GM23338 (cell line): Measurements from ENCODE around the gene DDR2. TPM values are rescaled to one million over a fixed set of nuclear protein-coding genes. Genes with fewer than 3 reads are reported as not detected.

Experiments
- ATAC-seq: fragments of 200-7000 bp; cut with Tn5 transposase; 3 replicates; pipeline ENCODE4 v1.9.1; 2020
- DNase-seq: peaks from one replicate; pipeline ENCODE4 v3.0.0-alpha.2; 2015; ENCODE audit warnings: low spot score
- H2AFZ ChIP-seq: fragments of 200-600 bp; sonication (generic); 2 replicates; pipeline ENCODE4 v1.8.0; 2016; ENCODE audit warnings: antibody characterized with exemption, mild to moderate bottlenecking, moderate library complexity
- H3F3A ChIP-seq: fragments of 200-600 bp; sonication (generic); replicated peaks from 2 replicates; pipeline ENCODE4 v1.8.0; 2017; ENCODE audit warnings: antibody characterized with exemption, mixed run types, low read depth
- H3K27ac ChIP-seq: fragments of 200-600 bp; sonication (generic); 2 replicates; pipeline ENCODE4 v1.6.1; 2016; ENCODE audit warnings: low read depth
- H3K27me3 ChIP-seq: fragments of 200-600 bp; sonication (generic); 2 replicates; pipeline ENCODE4 v1.8.0; 2016; ENCODE audit warnings: mild to moderate bottlenecking, mixed run types, moderate library complexity; ENCODE audit not compliant: insufficient read depth
- H3K36me3 ChIP-seq: fragments of 200-600 bp; sonication (generic); 2 replicates; pipeline ENCODE4 v1.8.0; 2016; ENCODE audit warnings: mild to moderate bottlenecking; ENCODE audit not compliant: insufficient read depth
- H3K4me1 ChIP-seq: fragments of 200-600 bp; sonication (generic); 2 replicates; pipeline ENCODE4 v1.8.0; 2016; ENCODE audit warnings: mild to moderate bottlenecking, moderate library complexity; ENCODE audit not compliant: insufficient read depth
- H3K4me2 ChIP-seq: fragments of 200-600 bp; sonication (generic); 2 replicates; pipeline ENCODE4 v1.7.1; 2017; ENCODE audit warnings: mixed run types
- H3K4me3 ChIP-seq: fragments of 200-600 bp; sonication (generic); 2 replicates; pipeline ENCODE4 v1.6.1; 2016; ENCODE audit warnings: mixed run types
- H3K79me2 ChIP-seq: fragments of 200-600 bp; sonication (generic); replicated peaks from 2 replicates; pipeline ENCODE4 v1.8.0; 2017; ENCODE audit warnings: mild to moderate bottlenecking; ENCODE audit not compliant: insufficient read depth
- H3K9me2 ChIP-seq: fragments of 200-600 bp; sonication (generic); 2 replicates; pipeline ENCODE4 v1.8.0; 2017; ENCODE audit not compliant: insufficient read depth
- H4K20me1 ChIP-seq: fragments of 200-600 bp; sonication (generic); replicated peaks from 2 replicates; pipeline ENCODE4 v1.8.0; 2017; ENCODE audit warnings: mild to moderate bottlenecking; ENCODE audit not compliant: insufficient read depth
- H3K27ac Mint-ChIP-seq: 2 replicates; pipeline ENCODE4 v1.8.0; 2020; ENCODE audit warnings: inconsistent platforms, mild to moderate bottlenecking, moderate library complexity, mixed read lengths
- H3K27me3 Mint-ChIP-seq: 3 replicates; pipeline ENCODE4 v1.8.0; 2022; ENCODE audit warnings: low read depth, mild to moderate bottlenecking, moderate library complexity, mixed read lengths, inconsistent platforms; ENCODE audit not compliant: insufficient read depth, poor library complexity
- H3K36me3 Mint-ChIP-seq: 3 replicates; pipeline ENCODE4 v1.8.0; 2021; ENCODE audit warnings: low read depth, mild to moderate bottlenecking, inconsistent platforms, moderate library complexity, mixed read lengths
- H3K4me1 Mint-ChIP-seq: 3 replicates; pipeline ENCODE4 v1.8.0; 2020; ENCODE audit warnings: mild to moderate bottlenecking, inconsistent platforms, mixed read lengths
- H3K4me3 Mint-ChIP-seq: 3 replicates; pipeline ENCODE4 v1.8.0; 2021; ENCODE audit warnings: moderate library complexity, mild to moderate bottlenecking, inconsistent platforms, mixed read lengths
- H3K9me3 Mint-ChIP-seq: 3 replicates; pipeline ENCODE4 v1.8.0; 2020; ENCODE audit warnings: moderate library complexity, mild to moderate bottlenecking, inconsistent platforms, mixed read lengths
- CREB1 ChIP-seq: fragments of 250-450 bp; sonication (Bioruptor Pico); IDR thresholded peaks from 2 replicates; pipeline ENCODE4 v1.5.0; 2020; ENCODE audit warnings: low read depth, mild to moderate bottlenecking, moderate library complexity
- EZH2 ChIP-seq: fragments of 200-600 bp; sonication (generic); IDR thresholded peaks from one replicate; pipeline ENCODE4 v1.8.0; 2017; ENCODE audit warnings: antibody characterized with exemption, mild to moderate bottlenecking, low read depth; ENCODE audit not compliant: unreplicated experiment
- JUNB ChIP-seq: IDR thresholded peaks from one replicate; pipeline ENCODE4 v1.6.1; 2016; ENCODE audit warnings: antibody characterized with exemption; ENCODE audit not compliant: unreplicated experiment
- POLR2AphosphoS5 ChIP-seq: IDR thresholded peaks from 2 replicates; pipeline ENCODE4 v1.6.1; 2016; ENCODE audit warnings: antibody characterized with exemption, low read depth
- STAT1 ChIP-seq: IDR thresholded peaks from one replicate; pipeline ENCODE4 v1.6.1; 2016; ENCODE audit warnings: antibody characterized with exemption; ENCODE audit not compliant: unreplicated experiment
- ZNF114 ChIP-seq: fragments of 250-450 bp; sonication (Bioruptor Pico); IDR thresholded peaks from 2 replicates; pipeline ENCODE4 v1.5.0; 2020; ENCODE audit warnings: mild to moderate bottlenecking, moderate library complexity
- ZNF331 ChIP-seq: fragments of 250-450 bp; sonication (Bioruptor Pico); IDR thresholded peaks from 2 replicates; pipeline ENCODE4 v1.5.0; 2020; ENCODE audit warnings: low read depth, mild to moderate bottlenecking, moderate library complexity
- polyA plus RNA-seq: library from polyadenylated mRNA; unstranded; fragments of >200 nt; fragmentation: Nextera tagmentation; extraction: Ambion mirVana; gene quantifications from 2 replicates; pipeline ENCODE4 v1.2.1, GENCODE V29; 2016
- total RNA-seq: library from RNA; depleted of rRNA; stranded (reverse); fragments of >200 nt; shearing (Covaris generic); gene quantifications from 2 replicates; pipeline ENCODE4 v1.2.3, GENCODE V29; 2014
- TF ChIP-seq, protein P1 (sequence below): IDR thresholded peaks from 2 replicates; pipeline ENCODE4 v1.6.1; 2016; ENCODE audit warnings: antibody characterized with exemption
- TF ChIP-seq, protein P2 (sequence below), 2 experiments: fragments of 200-600 bp in 1 of 2; sonication (generic) in 1 of 2; conservative IDR thresholded peaks; 2 replicates each; pipeline versions ENCODE4 v1.5.1 to v1.6.1; 2016 to 2017; ENCODE audit warnings: antibody characterized with exemption in 2 of 2, low read depth in 2 of 2, mild to moderate bottlenecking in 2 of 2, moderate library complexity in 1 of 2
- TF ChIP-seq, protein P3 (sequence below): IDR thresholded peaks from one replicate; pipeline ENCODE4 v1.6.1; 2018; ENCODE audit warnings: antibody characterized with exemption; ENCODE audit not compliant: unreplicated experiment

Gene DDR2
- total and polyA plus RNA-seq, 2 experiments from 2014 or later: 0.66 to 1.8 TPM

DNA sequence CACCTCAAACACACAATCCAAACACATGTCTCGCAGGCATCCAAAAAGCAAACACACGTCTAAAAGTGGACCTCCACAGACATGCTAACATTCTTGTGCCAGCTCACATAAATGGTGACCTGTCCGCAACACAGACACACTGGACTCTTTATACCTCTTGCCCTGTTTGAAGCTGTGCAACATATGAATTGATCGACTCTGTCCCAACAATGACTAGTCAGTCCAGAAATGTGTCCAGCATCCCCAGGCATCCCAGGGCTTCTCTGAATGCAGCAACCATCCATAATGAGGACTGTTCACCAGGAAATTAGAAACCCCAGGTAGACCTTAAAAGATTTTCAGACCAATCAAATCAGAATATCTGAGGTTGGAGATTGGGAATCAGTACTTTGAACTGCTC, 3.2 kb downstream of the DDR2 start:
- Histone ChIP-seq H3K36me3 (no peaks in the 10 kb centered on the region), H3F3A (no peaks in the 10 kb centered on the region), H3K4me3 (no peak overlapping the region), H3K79me2 (no peaks in the 10 kb centered on the region), H3K27ac (no peak overlapping the region), H3K4me2 (no peak overlapping the region), H2AFZ (no peak overlapping the region), H3K4me1 (peaks cover 12% of the 10 kb centered on the region), H3K9me2 (peaks cover 9% of the 10 kb centered on the region), H3K27me3 (no peaks in the 10 kb centered on the region), H4K20me1 (no peaks in the 10 kb centered on the region)
- no peak for ATAC-seq
- Mint-ChIP-seq H3K36me3 (no peaks in the 10 kb centered on the region), H3K4me3 (no peak overlapping the region), H3K9me3 (no peaks in the 10 kb centered on the region), H3K4me1 (peaks cover 20% of the 10 kb centered on the region), H3K27me3 (no peaks in the 10 kb centered on the region), H3K27ac (no peak overlapping the region)
- TF ChIP-seq, protein P1, sequence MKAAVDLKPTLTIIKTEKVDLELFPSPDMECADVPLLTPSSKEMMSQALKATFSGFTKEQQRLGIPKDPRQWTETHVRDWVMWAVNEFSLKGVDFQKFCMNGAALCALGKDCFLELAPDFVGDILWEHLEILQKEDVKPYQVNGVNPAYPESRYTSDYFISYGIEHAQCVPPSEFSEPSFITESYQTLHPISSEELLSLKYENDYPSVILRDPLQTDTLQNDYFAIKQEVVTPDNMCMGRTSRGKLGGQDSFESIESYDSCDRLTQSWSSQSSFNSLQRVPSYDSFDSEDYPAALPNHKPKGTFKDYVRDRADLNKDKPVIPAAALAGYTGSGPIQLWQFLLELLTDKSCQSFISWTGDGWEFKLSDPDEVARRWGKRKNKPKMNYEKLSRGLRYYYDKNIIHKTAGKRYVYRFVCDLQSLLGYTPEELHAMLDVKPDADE: no peak
- TF ChIP-seq STAT1 (no peak), EZH2 (no peak)
- DNase-seq: no peak

DNA sequence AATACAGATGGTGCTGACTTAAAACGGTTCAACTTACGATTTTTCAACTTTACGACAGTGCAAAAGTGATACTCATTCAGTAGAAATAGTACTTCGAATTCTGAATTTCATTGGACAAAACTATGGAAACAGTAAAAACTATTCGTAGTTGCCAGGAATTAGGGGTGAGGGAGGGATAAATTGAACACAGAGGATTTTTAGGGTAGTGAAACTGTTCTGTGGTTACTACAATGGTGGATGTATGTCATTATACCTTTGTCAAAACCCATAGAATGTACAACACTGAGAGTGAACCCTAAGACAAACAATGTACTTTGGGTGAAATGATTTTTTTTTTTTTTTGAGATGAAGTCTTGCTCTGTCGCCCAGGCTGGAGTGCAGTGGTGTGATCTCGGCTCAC, 7.5 kb downstream of the DDR2 start:
- DNase-seq: no peak
- Mint-ChIP-seq H3K4me1 (no peaks in the 10 kb centered on the region), H3K9me3 (no peaks in the 10 kb centered on the region), H3K4me3 (no peak overlapping the region), H3K27ac (no peak overlapping the region), H3K36me3 (no peaks in the 10 kb centered on the region), H3K27me3 (no peaks in the 10 kb centered on the region)
- H3K79me2 ChIP-seq: no peaks in the 10 kb centered on the region
- H3K4me3 ChIP-seq: no peak overlapping the region
- H3K9me2 ChIP-seq: no peaks in the 10 kb centered on the region
- no peaks in the 10 kb centered on the region for H3K36me3 ChIP-seq
- H4K20me1 ChIP-seq: no peaks in the 10 kb centered on the region
- H3K4me1 ChIP-seq: no peaks in the 10 kb centered on the region
- no peaks in the 10 kb centered on the region for H3F3A ChIP-seq
- no peak for TF ChIP-seq POLR2AphosphoS5
- TF ChIP-seq ZNF331 (CRISPR knock-in tag): no peak
- TF ChIP-seq, protein P2, sequence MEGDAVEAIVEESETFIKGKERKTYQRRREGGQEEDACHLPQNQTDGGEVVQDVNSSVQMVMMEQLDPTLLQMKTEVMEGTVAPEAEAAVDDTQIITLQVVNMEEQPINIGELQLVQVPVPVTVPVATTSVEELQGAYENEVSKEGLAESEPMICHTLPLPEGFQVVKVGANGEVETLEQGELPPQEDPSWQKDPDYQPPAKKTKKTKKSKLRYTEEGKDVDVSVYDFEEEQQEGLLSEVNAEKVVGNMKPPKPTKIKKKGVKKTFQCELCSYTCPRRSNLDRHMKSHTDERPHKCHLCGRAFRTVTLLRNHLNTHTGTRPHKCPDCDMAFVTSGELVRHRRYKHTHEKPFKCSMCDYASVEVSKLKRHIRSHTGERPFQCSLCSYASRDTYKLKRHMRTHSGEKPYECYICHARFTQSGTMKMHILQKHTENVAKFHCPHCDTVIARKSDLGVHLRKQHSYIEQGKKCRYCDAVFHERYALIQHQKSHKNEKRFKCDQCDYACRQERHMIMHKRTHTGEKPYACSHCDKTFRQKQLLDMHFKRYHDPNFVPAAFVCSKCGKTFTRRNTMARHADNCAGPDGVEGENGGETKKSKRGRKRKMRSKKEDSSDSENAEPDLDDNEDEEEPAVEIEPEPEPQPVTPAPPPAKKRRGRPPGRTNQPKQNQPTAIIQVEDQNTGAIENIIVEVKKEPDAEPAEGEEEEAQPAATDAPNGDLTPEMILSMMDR (conservative IDR thresholded peaks at IDR 0.05; ENCODE audit: low read depth in 2 of 2): no peak
- TF ChIP-seq, protein P3, sequence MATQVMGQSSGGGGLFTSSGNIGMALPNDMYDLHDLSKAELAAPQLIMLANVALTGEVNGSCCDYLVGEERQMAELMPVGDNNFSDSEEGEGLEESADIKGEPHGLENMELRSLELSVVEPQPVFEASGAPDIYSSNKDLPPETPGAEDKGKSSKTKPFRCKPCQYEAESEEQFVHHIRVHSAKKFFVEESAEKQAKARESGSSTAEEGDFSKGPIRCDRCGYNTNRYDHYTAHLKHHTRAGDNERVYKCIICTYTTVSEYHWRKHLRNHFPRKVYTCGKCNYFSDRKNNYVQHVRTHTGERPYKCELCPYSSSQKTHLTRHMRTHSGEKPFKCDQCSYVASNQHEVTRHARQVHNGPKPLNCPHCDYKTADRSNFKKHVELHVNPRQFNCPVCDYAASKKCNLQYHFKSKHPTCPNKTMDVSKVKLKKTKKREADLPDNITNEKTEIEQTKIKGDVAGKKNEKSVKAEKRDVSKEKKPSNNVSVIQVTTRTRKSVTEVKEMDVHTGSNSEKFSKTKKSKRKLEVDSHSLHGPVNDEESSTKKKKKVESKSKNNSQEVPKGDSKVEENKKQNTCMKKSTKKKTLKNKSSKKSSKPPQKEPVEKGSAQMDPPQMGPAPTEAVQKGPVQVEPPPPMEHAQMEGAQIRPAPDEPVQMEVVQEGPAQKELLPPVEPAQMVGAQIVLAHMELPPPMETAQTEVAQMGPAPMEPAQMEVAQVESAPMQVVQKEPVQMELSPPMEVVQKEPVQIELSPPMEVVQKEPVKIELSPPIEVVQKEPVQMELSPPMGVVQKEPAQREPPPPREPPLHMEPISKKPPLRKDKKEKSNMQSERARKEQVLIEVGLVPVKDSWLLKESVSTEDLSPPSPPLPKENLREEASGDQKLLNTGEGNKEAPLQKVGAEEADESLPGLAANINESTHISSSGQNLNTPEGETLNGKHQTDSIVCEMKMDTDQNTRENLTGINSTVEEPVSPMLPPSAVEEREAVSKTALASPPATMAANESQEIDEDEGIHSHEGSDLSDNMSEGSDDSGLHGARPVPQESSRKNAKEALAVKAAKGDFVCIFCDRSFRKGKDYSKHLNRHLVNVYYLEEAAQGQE: no peak
- no peak for TF ChIP-seq STAT1
- TF ChIP-seq JUNB: no peak
- TF ChIP-seq CREB1 (CRISPR knock-in tag): no peak
- TF ChIP-seq ZNF114 (CRISPR knock-in tag): no peak
- no peaks in the 10 kb centered on the region for H3K27me3 ChIP-seq
- ATAC-seq: no peak
- H3K4me2 ChIP-seq: no peak overlapping the region
- no peak overlapping the region for H3K27ac ChIP-seq
- H2AFZ ChIP-seq: no peak overlapping the region
